GM12878 (cell line): ENCODE data around the gene MSI2. TPM values are rescaled to one million over a fixed set of nuclear protein-coding genes. Genes with fewer than 3 reads are reported as not detected.

Source experiments
- ATAC-seq: fragments of 200-7000 bp; cut with Tn5 transposase; 3 replicates; pipeline ENCODE4 v1.9.1; 2020; ENCODE audit warnings: mild to moderate bottlenecking, moderate library complexity
- BruUV-seq: library from RNA; stranded (reverse); fragments of 400-500 nt; replicated peaks from 2 replicates; lab custom pipeline; 2021; lab: Mats Ljungman, UMichigan
- CTCF ChIA-PET: fragments of 300-600 bp; sonication (Branson Sonifier 250); formaldehyde crosslinking; extraction: SDS; loops from one replicate; lab custom pipeline; 2021; ENCODE audit warnings: inconsistent platforms; lab: Yijun Ruan, JAX
- POLR2A ChIA-PET: fragments of 350-600 bp; formaldehyde crosslinking; extraction: SDS; loops from one replicate; lab custom pipeline; 2021; ENCODE audit warnings: inconsistent platforms; lab: Charles Lee
- RAD21 ChIA-PET: fragments of 300-600 bp; sonication (Branson Sonifier 250); formaldehyde crosslinking; loops from one replicate; lab custom pipeline; 2023; ENCODE audit warnings: antibody characterized with exemption; ENCODE audit not compliant: unreplicated experiment; lab: Charles Lee
- SMC1A ChIA-PET: fragments of 300-600 bp; sonication (Branson Sonifier 250); formaldehyde crosslinking; loops from one replicate; lab custom pipeline; 2023; ENCODE audit not compliant: unreplicated experiment, uncharacterized antibody; lab: Charles Lee
- DNase-seq: peaks from one replicate; pipeline ENCODE4 v3.0.0-alpha.2; 2011; ENCODE audit warnings: low read depth, low spot score
- FAIRE-seq: peaks from 3 replicates; lab custom pipeline; 2011; peaks lifted over from hg19 to GRCh38; lab: Jason Lieb, UNC
- H2AFZ ChIP-seq: 2 replicates; pipeline ENCODE4 v1.6.0; 2011; ENCODE audit warnings: low read depth, low read length, control low read depth; ENCODE audit not compliant: control insufficient read depth
- H3K27ac ChIP-seq: 2 replicates; pipeline ENCODE4 v1.5.1; 2011; ENCODE audit warnings: control low read depth; ENCODE audit not compliant: control insufficient read depth, insufficient read depth
- H3K27me3 ChIP-seq, 2 experiments: replicated peaks in 1 of 2; 2 replicates each; pipeline versions ENCODE4 v1.6.0 to v1.6.1; 2011; ENCODE audit warnings: low read length in 1 of 2; ENCODE audit not compliant: control insufficient read depth in 2 of 2, insufficient read depth in 2 of 2
- H3K36me3 ChIP-seq, 2 experiments: 2 replicates each; pipeline ENCODE4 v1.5.1; 2011; ENCODE audit warnings: low read length in 1 of 2; ENCODE audit not compliant: control insufficient read depth in 2 of 2, insufficient read depth in 2 of 2
- H3K4me1 ChIP-seq: 2 replicates; pipeline ENCODE4 v1.6.1; 2011; ENCODE audit warnings: mild to moderate bottlenecking, low read length, moderate library complexity, mixed read lengths; ENCODE audit not compliant: control insufficient read depth, insufficient read depth
- H3K4me2 ChIP-seq: 2 replicates; pipeline ENCODE4 v1.6.0; 2011; ENCODE audit warnings: control low read depth; ENCODE audit not compliant: control insufficient read depth, insufficient read depth
- H3K4me3 ChIP-seq: fragments of 200-600 bp; sonication (generic); 2 replicates; pipeline ENCODE4 v1.5.1; 2016
- H3K79me2 ChIP-seq: 2 replicates; pipeline ENCODE4 v1.6.0; 2011; ENCODE audit warnings: low read length; ENCODE audit not compliant: control insufficient read depth, insufficient read depth
- H3K9ac ChIP-seq: 2 replicates; pipeline ENCODE4 v1.8.0; 2011; ENCODE audit warnings: low read length, control low read depth, mixed read lengths; ENCODE audit not compliant: control insufficient read depth, insufficient read depth
- H3K9me3 ChIP-seq: replicated peaks from 3 replicates; pipeline ENCODE4 v1.5.1; 2011; ENCODE audit warnings: mild to moderate bottlenecking, low read length; ENCODE audit not compliant: control insufficient read depth, insufficient read depth
- H4K20me1 ChIP-seq: 2 replicates; pipeline ENCODE4 v1.6.0; 2011; ENCODE audit not compliant: control insufficient read depth, insufficient read depth
- CHD2 ChIP-seq: IDR thresholded peaks from 2 replicates; pipeline ENCODE4 v1.6.1; 2011; ENCODE audit warnings: low read depth, low read length, improper control_type of control experiment, borderline replicate concordance
- EED ChIP-seq: sonication (generic); IDR thresholded peaks from 2 replicates; pipeline ENCODE4 v1.6.1; 2016; ENCODE audit warnings: antibody characterized with exemption, low read depth
- EP300 ChIP-seq, 2 experiments: fragments of 150-350 bp in 1 of 2; IDR thresholded peaks; 2 replicates each; pipeline ENCODE4 v1.6.1; 2011 to 2012; ENCODE audit warnings: low read depth in 2 of 2, low read length in 2 of 2, borderline replicate concordance in 1 of 2, improper control_type of control experiment in 1 of 2, inconsistent platforms in 1 of 2; ENCODE audit not compliant: control insufficient read depth in 1 of 2
- GATAD2B ChIP-seq: fragments of 450-650 bp; conservative IDR thresholded peaks from 2 replicates; pipeline ENCODE4 v1.6.1; 2017; ENCODE audit warnings: low read depth, mild to moderate bottlenecking, moderate library complexity
- IKZF1 ChIP-seq: fragments of 450-650 bp; conservative IDR thresholded peaks from 2 replicates; pipeline ENCODE4 v1.6.1; 2017; ENCODE audit warnings: antibody characterized with exemption, mild to moderate bottlenecking
- MTA2 ChIP-seq: fragments of 450-650 bp; IDR thresholded peaks from 2 replicates; pipeline ENCODE4 v1.6.1; 2016; ENCODE audit warnings: low read depth, mild to moderate bottlenecking, moderate library complexity
- WGBS: methylation state at CpG from one replicate; pipeline ENCODE4 v1.1.6; 2016; ENCODE audit warnings: low lambda C conversion rate; ENCODE audit not compliant: insufficient replicate concordance, insufficient coverage; ENCODE audit errors: missing lambda C conversion rate; 5-methylcytosine and 5-hydroxymethylcytosine counted together
- in situ Hi-C: fragments of 300-500 bp; cut with MboI; formaldehyde crosslinking; loops from 9 replicates; pipeline ENCODE4 v1.14.3; 2018; ENCODE audit warnings: mixed read lengths
- intact Hi-C: fragments of 100-400 bp; cut with micrococcal nuclease; formaldehyde crosslinking; loops from one replicate; pipeline ENCODE4 v1.14.2; 2022; ENCODE audit not compliant: unreplicated experiment
- polyA plus RNA-seq, 11 experiments: library from polyadenylated mRNA; depleted of rRNA in 4 of 11; unstranded in 6 of 11; stranded (reverse) in 5 of 11; fragments of >200 nt; fragmentation: Nextera tagmentation in 4 of 11; fragmentation: Illumina TruSeq in 1 of 11; extraction: Ambion mirVana in 4 of 11; extraction: Trizol in 1 of 11; gene quantifications; 1 replicate in 1 of 11; 2 replicates in 10 of 11; pipeline versions ENCODE4 v1.2.1 to v1.2.3, GENCODE V29; 2011 to 2016; ENCODE audit warnings: inconsistent platforms in 2 of 11, missing spikeins in 2 of 11, low read depth in 1 of 11
- total RNA-seq, 4 experiments: library from RNA; depleted of rRNA in 3 of 4; stranded (reverse); fragments of >200 nt in 3 of 4; fragmentation: Illumina TruSeq in 1 of 4; extraction: Trizol in 1 of 4; gene quantifications; 2 replicates each; pipeline versions ENCODE4 v1.2.1 to v1.2.3, GENCODE V29; 2013 to 2021

MSI2 gene
- total and polyA plus RNA-seq, 10 of the 15 experiments (the other 5 are each of a cell fraction or from before 2014, with no cell fraction given) = 6.1 to 76.1 (median 42.0) TPM

DNA sequence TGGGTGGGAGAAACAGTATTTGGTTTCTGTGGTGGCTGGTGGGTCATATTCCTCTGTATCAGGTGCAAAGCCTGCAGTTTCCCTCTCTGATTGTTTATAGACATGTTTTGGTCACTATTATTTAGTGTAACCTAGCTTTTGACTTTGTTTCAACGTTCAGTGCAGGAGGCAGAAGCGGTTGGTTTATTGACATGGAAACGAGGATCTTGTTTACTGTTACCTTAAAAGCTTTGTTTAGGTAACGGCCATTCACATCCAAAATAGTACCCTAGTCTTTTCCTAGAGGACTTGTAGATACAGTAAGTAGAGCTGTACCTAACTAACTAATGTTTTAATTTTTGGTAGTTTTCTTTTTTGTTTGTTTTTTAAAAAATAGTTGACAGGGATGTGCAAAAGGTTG is 3.5 kb downstream of the MSI2 start:
- RAD21 ChIA-PET = interaction anchor here (0.8 to 3.0 kb wide), 8 partner anchors 16 to 210 kb away, joined by 3 to 14 read pairs (median 4); no protein-coding TSS in a partner anchor
- Histone ChIP-seq H3K36me3 (peaks cover 5 to 16% of the 10 kb centered on the region in 2 experiments), H3K4me3 (peak overlapping the region; percentile 95), H3K27me3 (no peaks in the 10 kb centered on the region), H3K4me2 (peak overlapping the region; percentile 87), H3K79me2 (peaks cover 68% of the 10 kb centered on the region), H3K27ac (peak overlapping the region; percentile 55; the same call in 1 of the 2 replicates), H2AFZ (no peak overlapping the region), H3K4me1 (peaks cover 6% of the 10 kb centered on the region), H3K9me3 (no peaks in the 10 kb centered on the region), H4K20me1 (no peaks in the 10 kb centered on the region), H3K9ac (peak overlapping the region; percentile 71; the same call in 1 of the 2 replicates)
- ATAC-seq (no peak; the same call in 2 of the 3 replicates), DNase-seq (no peak), FAIRE-seq (no peak)
- in situ Hi-C loops (no loop called here), intact Hi-C loops (loop anchor here (5.0 kb wide), 2 partner anchors 97 to 182 kb away; no protein-coding TSS in a partner anchor)
- POLR2A ChIA-PET = interaction anchor here (0.7 to 1.7 kb wide), 5 partner anchors 11 to 187 kb away, joined by 3 to 4 read pairs (median 3); no protein-coding TSS in a partner anchor
- SMC1A ChIA-PET = interaction anchor here (0.5 to 5.4 kb wide), 14 partner anchors 11 to 545 kb away, joined by 3 to 45 read pairs (median 5); no protein-coding TSS in a partner anchor
- no TSS peak for BruUV-seq
- 57% methylated on average over 4 of the region's 4 CpGs for WGBS
- CTCF ChIA-PET = interaction anchor here (0.7 to 7.2 kb wide), 8 partner anchors 17 to 519 kb away, joined by 3 to 61 read pairs (median 4); no protein-coding TSS in a partner anchor
- no peak for TF ChIP-seq GATAD2B
- TF ChIP-seq EP300 (IDR thresholded peaks at IDR 0.05; ENCODE audit: borderline replicate concordance in 1 of 2, control insufficient read depth in 1 of 2, low read depth in 2 of 2, low read length in 2 of 2) = peak in 1 of 2 experiments; percentile 34; a peak in 1 of 4 replicates

DNA sequence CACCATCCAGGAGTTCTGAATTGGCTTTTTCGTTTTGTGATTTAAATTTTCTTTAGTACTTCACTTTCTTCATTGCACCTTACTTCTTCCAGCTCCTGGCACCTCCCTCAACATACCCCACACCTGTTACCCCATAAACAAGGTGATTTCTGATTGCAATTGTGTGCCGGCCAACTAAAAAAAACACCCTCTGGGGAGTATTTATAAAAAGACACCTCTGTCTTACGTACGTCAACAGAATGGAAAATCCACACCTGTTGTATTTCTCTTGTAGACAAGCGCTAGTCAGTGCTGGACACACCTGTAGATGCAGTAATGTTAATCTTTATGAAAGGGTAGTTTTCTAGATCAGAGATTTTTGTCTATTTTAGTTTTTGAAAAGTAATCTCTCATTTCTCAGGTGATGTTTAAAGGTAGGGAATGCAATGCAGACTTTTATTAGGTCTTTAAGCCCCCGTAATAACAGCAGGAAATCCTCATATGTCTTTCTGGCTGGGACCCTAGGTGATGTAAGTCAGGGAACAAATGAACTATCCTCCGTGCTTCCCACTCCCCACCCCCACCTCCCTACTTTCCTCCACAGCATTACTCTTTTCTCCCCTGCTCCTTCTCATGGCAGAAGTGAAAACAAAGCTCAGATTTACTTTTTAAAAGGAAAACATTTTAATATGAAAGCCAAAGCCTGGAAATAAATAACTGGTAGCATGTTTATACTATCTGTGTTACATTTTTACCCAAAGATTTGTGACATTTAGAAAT is 4.2 kb downstream of the MSI2 start:
- intact Hi-C loops = no loop called here

More for the DNA sequence above, 4.2 kb downstream of the MSI2 start:
- no peak overlapping the region for H2AFZ ChIP-seq
- peaks cover 6 to 17% of the 10 kb centered on the region in 2 experiments for H3K36me3 ChIP-seq
- H3K4me3 ChIP-seq = peak overlapping the region; percentile 95; the same call in 1 of the 2 replicates
- POLR2A ChIA-PET = interaction anchor here (0.6 to 1.7 kb wide), 8 partner anchors 10 to 188 kb away, joined by 3 to 4 read pairs (median 4); no protein-coding TSS in a partner anchor
- RAD21 ChIA-PET = interaction anchor here (0.9 to 3.0 kb wide), 10 partner anchors 17 to 411 kb away, joined by 3 to 14 read pairs (median 4); no protein-coding TSS in a partner anchor
- FAIRE-seq (no peak), DNase-seq (no peak), ATAC-seq (no peak)
- no peaks in the 10 kb centered on the region for H3K27me3 ChIP-seq
- peaks cover 6% of the 10 kb centered on the region for H3K4me1 ChIP-seq
- SMC1A ChIA-PET = interaction anchor here (0.5 to 5.4 kb wide), 23 partner anchors 10 to 544 kb away, joined by 3 to 45 read pairs (median 5); no protein-coding TSS in a partner anchor
- BruUV-seq = no TSS peak
- in situ Hi-C loops = no loop called here
- H3K9me3 ChIP-seq = no peaks in the 10 kb centered on the region
- H3K4me2 ChIP-seq = peak overlapping the region; percentile 87
- no peak overlapping the region; the same call in 1 of the 2 replicates for H3K9ac ChIP-seq
- H3K79me2 ChIP-seq = peaks cover 70% of the 10 kb centered on the region
- CTCF ChIA-PET = interaction anchor here (0.6 to 7.2 kb wide), 8 partner anchors 8 to 519 kb away, joined by 3 to 61 read pairs (median 6); no protein-coding TSS in a partner anchor
- TF ChIP-seq MTA2 (peak; percentile 10; the same call in 1 of the 2 replicates), EED (no peak), CHD2 (no peak), IKZF1 (no peak)
- WGBS = 56% methylated on average over 7 of the region's 7 CpGs
- no peak overlapping the region; the same call in 1 of the 2 replicates for H3K27ac ChIP-seq
- no peaks in the 10 kb centered on the region for H4K20me1 ChIP-seq
